SU-DHL-6 (cell line): Measurements from ENCODE around the gene RTF2.

Source experiments
- CTCF ChIP-seq: fragments of 200-600 bp; sonication (generic); IDR thresholded peaks from one replicate; pipeline ENCODE4 v1.5.1; 2017; ENCODE audit warnings: antibody characterized with exemption, mild to moderate bottlenecking, low read length, moderate library complexity; ENCODE audit not compliant: insufficient read depth, poor library complexity, severe bottlenecking
- EZH2phosphoT487 ChIP-seq: fragments of 200-600 bp; sonication (generic), shearing (Covaris generic); conservative IDR thresholded peaks from 2 replicates; pipeline ENCODE4 v1.6.1; 2018; ENCODE audit warnings: mild to moderate bottlenecking, antibody characterized with exemption, low read length, moderate library complexity, mixed read lengths

- TF ChIP-seq CTCF (no peak), EZH2phosphoT487 (no peak)
These were observed 31.0 kb upstream of the RTF2 start for GRCh38 chr20:56437196-56437960.
